ENCODE data around the gene INPP4A.

Gene INPP4A

GRCh38 chr2:98572211-98572610, 127.6 kb downstream of the INPP4A start:
- Histone ChIP-seq H4K20me1 (0 out of 2 replicates have a peak, but pooled peaks cover 10% of the 10 kb centered on the region), H3K9me3 (no peaks in the 10 kb centered on the region), H3K9ac (no peak overlapping the region), H3K4me3 (no peak overlapping the region), H3K27ac (no peak overlapping the region), H3K4me1 (no peaks in the 10 kb centered on the region), H3K36me3 (peaks cover 100% of the 10 kb centered on the region), H3K27me3 (no peaks in the 10 kb centered on the region), H3K4me2 (no peak overlapping the region)
- no peak for TF ChIP-seq Cebpa-rat (IDR thresholded peaks at IDR 0.05)

DNA sequence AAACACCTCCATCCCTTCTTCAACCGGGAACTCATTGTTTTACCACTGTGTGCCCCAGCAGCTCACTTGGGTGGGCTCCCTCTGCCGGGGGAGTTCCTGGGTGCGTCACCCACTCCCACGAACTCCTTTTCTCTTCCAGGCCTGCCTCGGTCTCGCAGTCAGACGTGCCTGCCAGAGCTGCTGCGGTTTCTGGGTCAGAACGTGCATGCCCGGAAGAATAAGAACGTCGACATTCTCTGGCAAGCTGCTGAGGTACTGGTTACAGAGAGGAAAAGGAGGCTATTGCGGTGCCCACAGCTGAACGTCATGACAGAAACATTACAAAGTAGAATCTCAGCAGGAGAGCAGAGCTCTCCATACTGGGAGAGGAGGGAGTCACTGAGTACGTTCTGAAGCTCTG, 128.0 kb downstream of the INPP4A start:
- no peak overlapping the region for H3K4me2 ChIP-seq
- H3K27me3 ChIP-seq: no peaks in the 10 kb centered on the region
- peaks cover 100% of the 10 kb centered on the region for H3K36me3 ChIP-seq
- 0 out of 2 replicates have a peak, but pooled peaks cover 6% of the 10 kb centered on the region for H4K20me1 ChIP-seq
- TF ChIP-seq Cebpa-rat (IDR thresholded peaks at IDR 0.05): no peak
- no peak overlapping the region for H3K4me3 ChIP-seq
- H3K9ac ChIP-seq: no peak overlapping the region
- H3K9me3 ChIP-seq: no peaks in the 10 kb centered on the region
- no peaks in the 10 kb centered on the region for H3K4me1 ChIP-seq
- no peak overlapping the region for H3K27ac ChIP-seq

- no peak for TF ChIP-seq Cebpa-rat (IDR thresholded peaks at IDR 0.05)
- Histone ChIP-seq H3K9ac (no peak overlapping the region), H3K4me3 (no peak overlapping the region), H3K4me2 (no peak overlapping the region), H3K9me3 (no peaks in the 10 kb centered on the region), H3K27ac (no peak overlapping the region), H3K27me3 (no peaks in the 10 kb centered on the region), H3K4me1 (no peaks in the 10 kb centered on the region), H3K36me3 (peaks cover 100% of the 10 kb centered on the region), H4K20me1 (no peaks in the 10 kb centered on the region)
Observed at GRCh38 chr2:98573426-98573825, 128.8 kb downstream of the INPP4A start.

- Histone ChIP-seq H3K4me2 (no peak overlapping the region), H3K27me3 (no peaks in the 10 kb centered on the region), H3K9ac (no peak overlapping the region), H3K9me3 (no peaks in the 10 kb centered on the region), H3K4me3 (no peak overlapping the region), H4K20me1 (no peaks in the 10 kb centered on the region), H3K27ac (no peak overlapping the region), H3K36me3 (peaks cover 90% of the 10 kb centered on the region), H3K4me1 (peaks cover 8% of the 10 kb centered on the region; the same call in 1 of the 2 replicates)
- no peak for TF ChIP-seq Cebpa-rat (IDR thresholded peaks at IDR 0.05)
Observed at GRCh38 chr2:98576666-98577312, 132.1 kb downstream of the INPP4A start.

DNA sequence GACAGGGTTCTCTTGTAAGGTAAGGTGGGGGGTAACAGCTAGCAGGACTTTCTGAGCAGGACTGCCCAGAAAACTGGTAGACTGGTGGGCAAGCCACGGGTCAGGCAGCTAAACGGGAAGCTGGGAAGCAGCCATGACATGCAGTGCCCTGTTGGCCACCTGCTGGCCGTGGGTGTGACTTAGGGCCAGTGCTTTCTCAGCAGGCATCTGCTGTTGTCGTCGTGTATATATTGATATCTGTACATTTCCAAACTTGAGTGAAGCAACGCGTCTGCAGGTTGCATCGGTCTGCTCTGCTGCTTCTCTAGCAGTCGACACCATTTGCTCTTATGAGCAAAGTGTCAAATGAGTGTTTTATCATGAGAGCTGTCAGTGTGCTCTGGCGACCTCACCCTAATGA, 132.7 kb downstream of the INPP4A start:
- Histone ChIP-seq H3K9ac (no peak overlapping the region), H3K36me3 (peaks cover 90% of the 10 kb centered on the region), H4K20me1 (no peaks in the 10 kb centered on the region), H3K9me3 (no peaks in the 10 kb centered on the region), H3K4me2 (no peak overlapping the region), H3K4me1 (peaks cover 8% of the 10 kb centered on the region; the same call in 1 of the 2 replicates), H3K4me3 (no peak overlapping the region), H3K27me3 (no peaks in the 10 kb centered on the region), H3K27ac (no peak overlapping the region)
- TF ChIP-seq Cebpa-rat (IDR thresholded peaks at IDR 0.05): no peak

DNA sequence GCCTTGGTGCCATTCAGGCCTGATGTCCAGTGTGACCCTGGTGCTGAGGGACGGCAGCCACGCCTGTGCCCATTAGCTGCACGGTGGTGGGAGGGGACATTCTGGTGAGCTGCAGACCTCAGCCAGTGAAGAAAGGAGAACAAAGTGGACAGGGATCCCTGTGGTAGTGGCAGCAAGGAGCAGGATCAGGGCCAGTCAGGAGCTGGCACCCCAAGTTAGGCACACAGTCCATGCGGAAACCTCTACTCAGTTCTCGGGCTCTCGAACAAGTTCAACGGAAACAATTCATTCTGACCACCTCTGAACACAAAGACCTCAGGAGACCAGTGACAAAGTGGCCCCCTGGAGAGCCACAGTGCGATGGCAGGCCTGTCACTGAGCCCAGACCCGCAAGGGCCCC, 133.6 kb downstream of the INPP4A start:
- Histone ChIP-seq H3K4me3 (no peak overlapping the region), H3K4me1 (peaks cover 8% of the 10 kb centered on the region; the same call in 1 of the 2 replicates), H3K4me2 (no peak overlapping the region), H3K36me3 (peaks cover 90% of the 10 kb centered on the region), H3K27ac (no peak overlapping the region), H3K9ac (no peak overlapping the region), H4K20me1 (no peaks in the 10 kb centered on the region), H3K9me3 (no peaks in the 10 kb centered on the region), H3K27me3 (no peaks in the 10 kb centered on the region)
- TF ChIP-seq Cebpa-rat (IDR thresholded peaks at IDR 0.05): no peak

DNA sequence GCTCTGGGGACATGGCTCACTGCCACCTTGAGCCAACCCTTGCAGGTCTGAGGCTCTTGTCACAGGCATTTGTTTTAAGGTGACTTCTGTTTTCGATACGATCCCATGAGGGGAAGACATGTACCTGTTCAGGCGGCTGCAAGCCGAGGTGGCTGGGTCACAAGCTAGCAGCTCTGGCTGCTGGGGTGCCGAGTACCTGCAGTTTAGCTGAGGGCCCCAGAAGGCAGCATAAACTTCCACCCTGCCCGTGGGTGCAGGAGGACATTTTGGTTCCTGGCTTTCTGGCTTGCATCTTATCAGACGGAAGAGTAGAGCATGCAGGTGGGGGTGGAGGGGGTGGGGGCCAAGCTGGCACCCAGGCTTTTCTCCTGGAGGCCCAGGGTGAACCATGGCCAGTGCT, 135.3 kb downstream of the INPP4A start:
- no peak for TF ChIP-seq Cebpa-rat (IDR thresholded peaks at IDR 0.05)
- H3K9me3 ChIP-seq: no peaks in the 10 kb centered on the region
- no peaks in the 10 kb centered on the region for H4K20me1 ChIP-seq
- no peak overlapping the region for H3K4me2 ChIP-seq
- H3K4me3 ChIP-seq: no peak overlapping the region
- no peak overlapping the region for H3K9ac ChIP-seq
- peaks cover 87% of the 10 kb centered on the region for H3K36me3 ChIP-seq
- H3K27me3 ChIP-seq: no peaks in the 10 kb centered on the region
- no peak overlapping the region for H3K27ac ChIP-seq
- H3K4me1 ChIP-seq: peaks cover 8% of the 10 kb centered on the region; the same call in 1 of the 2 replicates

- Histone ChIP-seq H3K4me1 (peaks cover 8% of the 10 kb centered on the region; the same call in 1 of the 2 replicates), H3K36me3 (peaks cover 79% of the 10 kb centered on the region), H3K4me3 (no peak overlapping the region), H3K4me2 (no peak overlapping the region), H4K20me1 (no peaks in the 10 kb centered on the region), H3K27ac (no peak overlapping the region), H3K27me3 (no peaks in the 10 kb centered on the region), H3K9ac (no peak overlapping the region), H3K9me3 (no peaks in the 10 kb centered on the region)
- no peak for TF ChIP-seq Cebpa-rat (IDR thresholded peaks at IDR 0.05)
Observed at GRCh38 chr2:98580656-98581284, 136.1 kb downstream of the INPP4A start.

GRCh38 chr2:98582523-98582922, 137.9 kb downstream of the INPP4A start:
- Histone ChIP-seq H3K27ac (no peak overlapping the region), H3K27me3 (no peaks in the 10 kb centered on the region), H3K36me3 (peaks cover 69% of the 10 kb centered on the region), H3K4me3 (no peak overlapping the region), H4K20me1 (no peaks in the 10 kb centered on the region), H3K9me3 (no peaks in the 10 kb centered on the region), H3K4me2 (no peak overlapping the region), H3K9ac (no peak overlapping the region), H3K4me1 (peaks cover 8% of the 10 kb centered on the region; the same call in 1 of the 2 replicates)
- TF ChIP-seq Cebpa-rat (IDR thresholded peaks at IDR 0.05): no peak

DNA sequence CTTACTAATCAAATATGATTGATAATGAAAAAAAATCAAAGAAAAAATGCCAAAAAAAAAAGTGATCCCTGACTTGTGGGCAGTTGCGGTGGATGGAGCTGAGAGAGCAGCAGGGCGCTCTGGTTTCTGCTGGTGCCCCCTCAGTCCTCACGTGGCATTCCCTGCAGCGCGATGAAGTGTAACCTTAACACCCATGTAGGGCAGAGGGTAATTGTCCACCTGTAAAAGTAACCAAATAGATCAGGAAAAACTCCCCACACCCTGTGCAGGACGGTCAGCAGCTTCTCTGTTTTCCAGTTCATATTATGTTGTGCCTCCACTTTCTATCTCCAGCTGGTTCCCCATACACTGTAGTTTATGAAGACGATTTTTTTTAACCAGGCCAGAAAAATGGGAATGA, 138.6 kb downstream of the INPP4A start:
- Histone ChIP-seq H3K4me2 (no peak overlapping the region), H3K9ac (no peak overlapping the region), H3K4me3 (no peak overlapping the region), H3K4me1 (peaks cover 8% of the 10 kb centered on the region; the same call in 1 of the 2 replicates), H3K9me3 (no peaks in the 10 kb centered on the region), H3K36me3 (peaks cover 62% of the 10 kb centered on the region), H3K27ac (no peak overlapping the region), H3K27me3 (no peaks in the 10 kb centered on the region), H4K20me1 (no peaks in the 10 kb centered on the region)
- no peak for TF ChIP-seq Cebpa-rat (IDR thresholded peaks at IDR 0.05)
